HG03521 (cell line): Measurements from ENCODE around the gene DEPDC7.
"Not testable (repeated sequence)": the region's sequence is repeated elsewhere in the genome, so short reads cannot be mapped to it uniquely, and the experiment has no call there.

Experiments used
- ATAC-seq: cut with Tn5 transposase; IDR thresholded peaks from one replicate; pipeline ENCODE4 v1.9.1; 2021; ENCODE audit warnings: mild to moderate bottlenecking, moderate library complexity; ENCODE audit not compliant: unreplicated experiment

DEPDC7 gene

DNA sequence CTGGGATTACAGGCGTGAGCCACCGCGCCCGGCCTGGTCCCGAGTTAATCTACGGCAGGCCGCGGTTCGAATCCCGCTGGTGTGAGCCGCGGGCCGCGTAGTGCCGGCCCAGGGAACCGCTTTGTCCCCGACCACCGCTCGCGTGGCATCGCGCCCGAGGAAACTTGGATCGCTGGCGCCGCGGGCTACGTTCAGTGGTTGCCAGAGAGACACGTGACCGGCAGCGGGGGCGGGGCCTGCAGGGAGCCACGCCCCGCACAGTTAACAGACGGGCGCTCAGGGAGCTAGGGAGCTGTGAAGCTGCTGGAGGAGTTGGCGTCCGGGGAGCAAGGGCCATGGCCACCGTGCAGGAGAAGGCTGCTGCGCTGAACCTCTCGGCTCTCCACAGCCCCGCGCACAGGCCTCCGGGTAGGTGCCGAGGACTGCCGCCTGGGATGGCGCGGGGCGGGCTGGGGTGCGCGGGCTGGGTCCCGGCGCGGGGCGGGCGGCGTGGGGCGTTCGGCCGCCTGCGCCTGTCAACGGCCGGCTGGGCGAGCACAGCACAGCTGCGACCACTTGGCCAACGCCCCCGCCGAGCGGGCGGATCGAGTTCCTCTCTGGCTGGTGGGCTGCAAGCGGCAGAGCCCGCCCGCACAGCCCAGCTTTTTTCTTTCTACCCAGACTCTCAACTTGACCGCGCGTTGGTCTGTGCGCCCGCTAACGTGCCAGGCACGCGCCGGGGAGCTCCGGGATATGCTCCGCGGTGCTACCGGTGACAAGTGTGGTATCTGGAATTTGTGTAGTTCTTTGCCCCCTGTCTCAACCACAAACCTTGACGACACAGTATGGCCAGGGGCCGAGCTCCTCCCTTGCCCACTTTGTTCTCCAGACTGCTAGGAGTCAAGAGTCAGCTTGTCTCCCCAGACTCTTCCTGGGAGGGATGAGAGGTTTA is at the start of gene DEPDC7:
TSS of gene DEPDC7 (plus strand) at position 258 of the 931 bp plus-strand sequence. CDS start at position 336, 78 bp downstream.
- peak; percentile 82 for ATAC-seq

DNA sequence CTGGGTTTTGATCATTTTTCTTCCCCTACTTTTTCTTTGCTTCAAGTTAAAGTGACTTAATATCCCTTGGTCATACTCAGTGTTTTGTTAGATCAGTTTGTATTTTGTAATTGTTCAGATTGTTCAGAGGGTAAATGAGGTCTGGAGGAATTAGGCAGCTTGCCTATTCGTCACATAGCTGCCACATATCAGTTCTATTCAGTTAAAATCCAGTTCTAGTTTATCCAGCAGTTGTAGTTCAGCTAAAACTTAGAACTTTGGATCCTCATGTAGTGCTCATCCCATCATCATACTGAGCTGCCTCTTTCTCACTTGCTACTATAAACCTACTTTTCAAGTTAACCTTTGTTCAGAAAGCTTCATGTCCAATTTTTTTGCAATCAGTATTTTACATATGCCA is 47.1 kb upstream of the DEPDC7 start:
- no peak for ATAC-seq

DNA sequence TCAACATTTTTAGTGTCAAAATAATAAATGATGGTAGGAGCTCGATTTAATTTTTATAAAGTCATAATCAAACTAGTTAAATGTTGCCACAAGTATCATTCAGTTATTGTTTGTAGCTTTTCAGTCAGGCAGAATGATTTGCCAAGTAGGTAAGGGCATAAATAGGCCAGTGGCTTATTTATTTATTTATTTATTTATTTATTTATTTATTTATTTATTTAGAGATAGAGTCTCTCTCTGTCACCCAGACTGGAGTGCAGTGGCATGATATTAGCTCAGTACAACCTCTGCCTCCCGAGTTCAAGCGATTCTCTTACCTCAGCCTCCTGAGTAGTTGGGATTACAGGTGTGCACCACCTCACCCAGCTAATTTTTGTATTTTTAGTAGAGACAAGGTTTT is 43.4 kb upstream of the DEPDC7 start:
- not testable (repeated sequence) for ATAC-seq

DNA sequence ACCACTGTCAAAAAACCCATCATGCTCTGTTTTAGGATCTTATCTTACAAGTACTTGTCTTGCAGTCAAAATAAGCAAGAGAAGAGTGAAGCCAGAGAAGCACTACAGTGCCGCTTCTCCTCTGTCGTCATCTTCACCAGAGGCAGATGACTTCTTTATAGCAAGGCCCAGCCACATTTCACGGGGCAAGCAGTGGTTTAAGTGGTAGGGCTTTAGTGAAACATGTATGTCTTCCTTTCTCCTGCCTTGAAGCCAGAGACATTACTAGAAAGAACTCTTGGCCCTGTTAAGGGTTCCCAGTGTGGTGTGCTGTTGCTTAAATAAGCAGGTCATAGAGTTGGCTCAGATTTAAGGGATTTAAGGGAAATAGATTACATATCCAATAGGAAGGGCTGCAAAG is 42.9 kb upstream of the DEPDC7 start:
- ATAC-seq = no peak

DNA sequence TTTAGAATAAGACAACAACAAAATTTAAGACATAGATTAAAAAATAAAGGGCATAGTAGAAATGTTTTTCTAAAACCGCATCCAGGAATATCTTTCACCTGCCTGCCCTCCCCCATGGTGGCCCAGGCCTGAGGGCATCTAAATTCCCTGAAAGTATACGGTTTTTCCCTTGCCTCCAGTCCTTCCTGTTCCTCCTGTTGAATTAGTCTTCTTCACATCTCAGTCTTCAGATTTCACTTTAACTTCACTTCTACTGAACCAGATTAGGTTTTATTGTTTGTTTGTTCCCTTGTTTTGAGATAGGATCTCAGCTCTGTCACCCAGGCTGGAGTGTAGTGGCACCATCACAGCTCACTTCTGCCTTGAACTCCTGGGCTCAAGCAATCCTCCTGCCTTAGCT is 33.1 kb upstream of the DEPDC7 start:
- ATAC-seq = no peak

DNA sequence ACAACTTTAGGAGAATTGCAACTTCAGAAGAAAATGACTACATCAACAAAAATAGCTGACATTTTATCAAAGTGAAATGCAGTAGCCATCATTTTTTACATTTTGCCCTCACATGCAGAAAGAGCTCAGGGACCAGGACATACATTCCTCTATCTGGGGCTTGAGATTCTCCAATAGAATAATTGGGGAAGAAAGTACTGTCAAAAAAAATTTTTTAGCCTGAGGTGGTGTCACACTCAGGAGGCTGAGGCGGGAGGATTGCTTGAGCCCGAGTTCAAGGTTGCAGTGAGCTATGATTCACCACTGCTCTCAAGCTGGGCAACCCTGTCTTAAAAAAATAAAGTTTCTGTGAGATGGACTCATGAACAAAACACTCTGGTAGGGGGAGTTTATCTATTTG is 32.2 kb upstream of the DEPDC7 start:
- no peak for ATAC-seq

DNA sequence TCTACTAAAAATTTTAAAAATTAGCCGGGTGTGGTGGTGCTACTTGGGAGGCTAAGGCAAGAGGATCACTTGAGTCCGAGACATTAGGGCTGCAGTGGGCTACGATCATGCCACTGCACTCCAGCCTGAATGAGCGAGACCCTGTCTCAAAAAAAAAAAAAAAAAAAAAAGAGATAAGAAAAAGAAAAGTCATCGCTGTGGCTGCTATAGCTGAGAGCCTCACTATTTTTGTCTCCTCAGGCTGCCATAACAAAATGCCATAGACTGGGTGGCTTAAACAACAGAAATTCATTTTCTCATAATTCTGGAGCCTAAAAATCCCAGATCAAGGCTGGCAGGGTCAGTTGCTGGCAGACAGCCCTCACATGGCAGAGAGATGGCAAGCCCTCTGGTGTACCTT is 30.1 kb upstream of the DEPDC7 start:
- ATAC-seq = no peak

DNA sequence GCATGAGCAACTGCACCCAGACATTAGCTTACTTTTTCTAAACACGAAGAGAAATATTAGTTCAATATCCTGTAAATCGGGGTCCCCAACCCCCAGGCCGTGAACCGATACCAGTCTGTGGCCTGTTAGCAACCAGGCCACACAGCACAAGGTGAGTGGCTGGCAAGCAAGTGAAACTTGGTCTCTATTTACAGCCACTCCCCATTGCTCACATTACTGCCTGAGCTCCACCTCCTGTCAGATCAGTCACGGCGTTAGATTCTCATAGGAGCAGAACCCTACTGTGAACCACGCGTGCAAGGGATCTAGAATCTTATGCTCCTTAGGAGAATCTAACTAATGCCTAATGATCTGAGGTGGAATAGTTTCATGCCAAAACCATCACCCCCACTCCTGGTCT is 27.8 kb upstream of the DEPDC7 start:
- ATAC-seq = no peak

DNA sequence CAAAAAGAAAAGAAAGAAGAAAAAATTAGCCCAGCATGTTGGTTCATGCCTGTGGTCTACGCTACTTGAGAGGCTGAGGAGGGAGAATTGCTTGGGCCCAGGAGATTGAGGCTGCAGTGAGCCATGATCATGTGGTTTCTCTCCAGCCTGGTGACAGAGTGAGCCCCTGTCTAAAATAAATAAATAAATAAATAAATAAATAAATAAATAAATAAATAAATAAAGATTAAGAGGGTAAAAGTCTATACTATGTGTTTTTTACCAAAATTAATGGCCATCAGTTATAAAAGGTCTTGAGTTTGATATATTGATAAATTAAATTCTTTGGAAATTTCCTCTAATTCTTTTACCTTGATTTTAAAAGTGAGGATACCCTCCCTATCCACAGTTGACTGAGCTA is 25.2 kb upstream of the DEPDC7 start:
- ATAC-seq = no peak

DNA sequence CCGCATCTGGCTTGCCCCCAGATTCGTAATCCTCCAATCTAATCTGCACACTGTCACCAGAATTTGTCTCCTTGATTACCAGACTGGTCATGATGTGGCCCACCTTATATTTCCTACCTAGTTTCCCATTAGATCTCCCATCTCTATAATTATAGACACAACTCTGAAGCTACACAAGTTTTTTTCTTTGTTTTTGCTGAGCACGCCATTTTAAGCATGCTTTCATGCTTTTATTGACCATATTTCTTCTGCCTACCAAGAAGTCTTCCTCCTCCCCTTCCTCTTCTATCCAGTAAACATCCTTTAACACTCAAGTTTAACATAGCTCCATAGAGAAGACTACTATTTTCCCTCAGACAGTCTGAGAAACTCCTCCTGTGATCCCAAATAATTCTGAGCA is 24.3 kb upstream of the DEPDC7 start:
- ATAC-seq = no peak

DNA sequence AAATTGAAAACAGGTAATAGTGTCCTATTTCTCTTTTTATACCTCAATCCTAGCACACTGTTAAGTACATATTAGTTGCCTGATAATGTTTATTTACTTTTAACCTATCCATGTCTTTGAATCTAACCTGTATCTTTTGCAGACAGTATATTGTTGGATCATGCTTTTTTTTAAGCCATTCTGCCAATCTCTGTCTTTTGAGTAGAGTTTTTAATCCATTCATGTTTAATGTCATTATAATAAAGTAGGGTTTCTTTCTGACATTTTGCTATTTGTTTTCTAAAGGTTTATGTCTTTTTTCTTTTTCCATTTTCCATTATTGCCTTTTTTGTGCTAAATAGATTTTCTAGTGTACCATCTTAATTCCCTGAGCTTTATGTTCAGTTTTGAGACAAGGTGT is 23.8 kb upstream of the DEPDC7 start:
- ATAC-seq = no peak

DNA sequence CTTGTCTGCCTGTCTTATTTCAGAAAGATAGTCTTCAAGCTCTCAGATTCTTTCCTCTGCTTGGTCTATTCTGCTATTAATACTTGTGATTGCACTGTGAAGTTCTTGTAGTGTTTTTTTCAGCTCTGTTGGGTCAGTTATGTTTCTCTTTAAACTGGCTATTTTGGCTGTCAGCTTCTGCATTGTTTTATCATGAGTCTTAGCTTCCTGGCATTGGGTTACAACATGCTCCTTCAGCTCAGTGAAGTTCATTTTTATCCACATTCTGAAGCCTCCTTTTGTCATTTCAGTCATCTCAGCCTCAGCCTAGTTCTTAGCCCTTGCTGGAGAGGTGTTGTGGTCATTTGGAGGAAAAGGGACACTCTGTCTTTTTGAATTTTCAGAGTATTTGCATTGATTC is 15.5 kb upstream of the DEPDC7 start:
- ATAC-seq = no peak

DNA sequence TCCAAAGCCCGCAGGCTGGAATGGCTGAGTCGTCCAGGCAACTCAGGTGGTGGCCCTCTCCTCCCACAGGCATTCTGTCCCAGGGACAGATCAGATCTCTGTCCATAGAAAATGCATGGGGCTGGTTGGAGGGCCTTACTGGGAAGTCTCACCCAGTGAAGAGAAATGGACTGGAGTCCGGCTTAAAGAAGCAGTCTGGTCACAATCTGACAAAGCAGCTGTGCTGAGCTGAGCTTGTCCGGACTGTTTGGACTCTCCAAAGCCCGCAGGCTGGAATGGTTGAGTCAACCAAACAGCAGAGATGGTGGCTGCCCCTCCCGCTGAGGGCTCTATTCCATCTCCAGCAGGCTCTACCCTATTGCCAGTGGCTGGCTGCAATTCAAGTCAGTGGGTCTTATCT is 14.4 kb upstream of the DEPDC7 start:
- no peak for ATAC-seq

DNA sequence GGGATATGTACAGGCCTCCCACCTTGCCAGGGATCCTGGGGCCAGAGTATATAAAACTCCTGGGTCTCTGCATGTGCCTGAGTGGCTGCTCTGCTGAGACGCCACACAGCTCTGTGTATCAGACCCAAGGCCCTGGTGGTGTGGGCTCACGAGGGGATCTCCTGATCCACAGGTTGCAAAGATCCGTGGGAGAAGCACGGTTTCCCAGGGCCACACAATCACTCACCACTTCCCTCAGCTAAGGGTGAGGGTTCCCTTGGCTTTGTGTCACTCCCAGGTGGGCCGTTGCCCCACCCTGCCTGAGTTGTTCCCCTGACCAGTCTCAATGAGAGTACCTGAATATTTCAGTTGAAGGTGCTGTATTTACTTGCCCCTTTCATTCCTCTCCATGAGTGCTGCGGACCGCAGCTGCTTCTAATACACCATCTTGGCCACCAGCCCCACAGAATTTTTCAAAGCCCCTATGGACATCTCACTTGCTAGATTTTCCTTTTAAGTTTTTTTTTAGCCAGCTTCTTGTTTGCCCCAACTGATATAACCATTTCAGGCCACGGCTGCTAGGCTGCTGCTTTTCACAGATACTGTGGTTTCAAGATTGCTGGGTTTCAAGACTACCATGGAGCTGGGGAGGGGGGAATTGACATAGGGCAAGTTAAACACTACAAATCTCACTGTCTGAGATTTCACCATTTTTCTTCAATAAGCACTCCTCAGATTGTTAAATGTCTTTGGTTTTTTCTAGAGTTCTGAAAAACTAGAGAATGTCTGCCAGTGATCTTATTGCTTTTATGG is 13.7 kb upstream of the DEPDC7 start:
- no peak for ATAC-seq

DNA sequence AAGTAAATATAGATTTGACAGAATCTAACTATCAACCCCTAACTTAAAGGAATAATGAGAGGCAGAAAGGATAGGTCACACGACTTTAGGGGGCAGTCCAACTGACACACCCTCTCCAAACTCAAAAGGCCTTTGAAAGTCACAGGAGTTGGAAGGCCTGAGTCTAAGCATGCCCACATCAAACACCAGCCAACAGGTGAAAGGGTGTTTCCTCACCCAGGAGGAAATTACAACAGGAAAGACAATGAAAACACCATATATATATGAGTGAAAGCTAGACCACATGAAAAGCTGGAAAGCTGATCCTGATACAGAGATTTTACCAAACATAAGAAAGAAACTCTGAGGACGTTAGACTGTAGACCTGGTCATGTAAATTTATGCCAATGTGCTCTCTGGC is 10.5 kb upstream of the DEPDC7 start:
- ATAC-seq = no peak

DNA sequence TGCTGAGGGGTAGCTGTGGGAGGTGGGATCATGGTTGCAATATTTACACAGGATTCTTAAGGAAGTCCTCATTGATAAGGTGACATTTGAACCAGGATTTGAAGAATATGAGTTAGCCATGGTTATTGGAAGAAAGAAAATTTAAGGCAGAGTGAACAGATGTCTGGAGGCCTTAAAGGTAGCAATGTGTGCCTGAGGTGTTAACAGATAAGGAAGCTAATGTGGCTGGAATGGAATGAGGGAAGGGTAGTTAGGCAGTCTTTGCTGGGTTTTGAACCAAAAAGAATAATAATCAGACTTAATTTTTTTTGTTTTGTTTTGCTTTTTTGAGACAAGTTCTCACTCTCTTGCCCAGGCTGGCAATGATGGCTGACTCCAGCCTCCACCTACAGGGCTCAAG is 9.7 kb upstream of the DEPDC7 start:
- no peak for ATAC-seq

DNA sequence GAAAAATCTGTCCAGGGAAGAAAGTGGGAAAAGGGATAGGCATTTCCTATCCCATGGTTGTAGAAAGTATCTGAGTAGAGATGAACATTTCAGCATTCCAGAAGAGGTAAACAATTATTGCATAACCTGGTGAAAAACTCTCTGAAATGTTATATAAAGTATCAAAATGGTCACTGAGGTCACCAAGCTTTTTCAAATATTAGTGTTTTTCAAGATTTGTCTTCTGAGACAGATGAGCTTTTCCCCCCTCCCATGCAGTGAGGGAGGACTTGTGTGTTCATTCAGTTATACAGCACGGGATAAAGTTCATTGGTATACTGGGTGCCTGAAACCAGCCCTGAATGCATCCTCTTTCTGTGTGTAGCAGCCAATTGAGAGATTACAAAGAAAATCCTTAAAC is 1.9 kb upstream of the DEPDC7 start:
- no peak for ATAC-seq

DNA sequence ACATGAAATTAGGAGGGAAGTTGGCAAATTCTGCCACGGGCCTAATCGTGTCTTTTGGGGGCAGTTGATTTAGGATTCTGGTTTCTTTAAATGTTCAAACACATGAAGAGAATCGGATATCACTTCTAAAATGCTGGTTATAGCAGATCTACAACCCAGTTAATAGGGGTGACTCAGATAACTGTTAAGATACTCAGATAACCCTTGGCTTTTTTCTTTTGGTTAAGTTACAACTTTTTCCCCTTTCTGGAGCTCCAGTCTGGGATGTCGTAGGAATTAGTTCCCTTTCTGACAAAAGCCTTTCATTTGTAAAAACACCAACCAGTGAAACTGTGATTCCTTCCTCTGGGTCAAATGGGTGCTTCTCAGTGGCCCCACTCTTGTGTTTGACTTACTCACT is 976 bp downstream of the DEPDC7 start:
- no peak for ATAC-seq

DNA sequence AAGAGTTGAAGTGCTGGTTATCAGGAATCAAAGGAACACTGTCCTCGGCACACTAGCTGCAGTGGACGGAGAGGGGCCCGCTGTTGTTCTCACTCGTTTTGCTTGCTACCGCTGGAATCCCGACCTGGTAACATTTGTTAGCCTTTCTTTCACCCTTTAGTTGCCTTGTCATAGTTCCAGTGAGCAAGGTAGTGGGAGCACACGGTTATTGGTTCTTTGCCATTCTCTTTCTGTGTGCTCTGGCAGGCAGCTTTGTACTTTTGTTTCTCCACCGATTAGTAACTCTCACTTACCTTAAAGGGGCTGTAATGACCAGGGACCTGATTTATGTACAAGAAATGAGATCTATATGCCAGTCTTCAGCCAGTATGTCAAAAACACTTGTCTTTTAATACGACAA is 1.8 kb downstream of the DEPDC7 start:
- no peak for ATAC-seq

DNA sequence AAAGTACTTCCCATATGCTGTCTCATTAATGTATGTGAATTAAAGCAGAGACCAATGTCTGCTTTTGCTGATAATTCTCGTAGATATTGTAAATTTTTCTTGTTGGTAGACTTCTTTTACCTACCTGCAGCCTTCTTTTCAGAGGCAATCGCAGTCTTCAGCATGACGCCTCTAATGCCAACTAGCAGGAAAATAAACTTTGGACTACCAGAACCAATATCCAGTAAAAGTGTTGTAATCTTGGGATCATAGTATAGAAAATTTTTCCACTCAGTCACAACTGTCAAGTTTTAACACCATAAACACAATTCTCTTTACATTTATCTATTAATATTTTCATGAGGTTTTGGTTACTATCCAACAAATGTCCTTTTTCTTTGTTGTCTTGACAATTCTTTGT is 2.3 kb downstream of the DEPDC7 start:
- ATAC-seq = no peak

DNA sequence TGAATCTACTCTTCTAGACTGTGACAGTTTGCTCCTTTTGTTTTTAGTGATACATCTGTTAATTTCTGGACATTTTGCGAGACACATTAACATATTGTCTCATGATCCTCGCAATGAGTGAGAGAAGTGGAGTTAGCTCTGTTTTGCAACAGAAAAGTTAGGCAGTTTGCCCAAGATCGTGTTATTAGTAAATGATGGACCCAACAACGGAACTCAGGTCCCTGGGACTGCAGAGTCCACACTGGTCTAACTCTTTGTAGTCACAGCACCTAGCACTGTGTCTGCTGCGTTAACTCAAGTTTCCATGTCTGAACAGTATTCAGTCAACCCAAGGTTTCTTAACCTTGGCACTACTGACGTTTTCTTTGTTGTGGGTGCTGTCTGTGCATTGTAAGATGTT is 3.2 kb downstream of the DEPDC7 start:
- ATAC-seq = no peak

DNA sequence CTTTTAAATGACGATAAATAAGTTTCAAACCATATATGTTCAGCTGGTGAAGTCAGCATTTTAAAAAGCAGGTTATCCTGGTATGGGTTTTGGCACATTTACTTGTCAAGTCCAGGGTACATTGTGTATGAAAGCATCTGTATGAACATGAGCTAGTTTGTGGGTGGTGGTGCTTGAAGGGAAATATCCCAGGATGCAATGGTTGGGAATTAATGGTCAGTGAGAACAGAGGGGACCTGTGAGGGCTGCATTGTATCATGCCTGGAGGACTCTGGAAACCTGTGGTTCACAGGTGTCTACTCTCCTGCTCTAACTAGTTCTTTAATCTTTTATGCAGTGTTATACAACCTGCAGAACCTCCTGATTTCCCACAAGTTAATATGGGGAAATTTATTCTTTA is 5.8 kb downstream of the DEPDC7 start:
- ATAC-seq = no peak
